Natural killer cell treated with Interleukin-12 subunit alpha and Interleukin-12 subunit beta and Interleukin-15 and Interleukin-18, amount 100 ng/mL, for 72 hours (primary cell): ENCODE measurements around the gene PFKP. TPM values are rescaled to one million over a fixed set of nuclear protein-coding genes. Genes with fewer than 3 reads are reported as not detected.
"Not testable (repeated sequence)": the region's sequence is repeated elsewhere in the genome, so short reads cannot be mapped to it uniquely, and the experiment has no call there.

Source experiments
- ATAC-seq, 2 donors: fragments of 150-1000 bp; cut with Tn5 transposase in 1 of 2; sonication (Bioruptor Pico), chemical (Tn5 transposase) in 1 of 2; 2 replicates each; pipeline ENCODE4 v1.10.0; 2021
- DNase-seq: peaks from one replicate; pipeline ENCODE4 v3.0.0; 2022; ENCODE audit warnings: low spot score
- H3K27ac Mint-ChIP-seq, 2 donors: 1 replicate in 1 of 2; 2 replicates in 1 of 2; pipeline ENCODE4 v1.8.0; 2022; ENCODE audit warnings: mixed read lengths in 2 of 2, mild to moderate bottlenecking in 1 of 2, moderate library complexity in 1 of 2
- H3K27me3 Mint-ChIP-seq, 2 donors: 1 replicate in 1 of 2; 2 replicates in 1 of 2; pipeline ENCODE4 v1.8.0; 2022; ENCODE audit warnings: mixed read lengths in 2 of 2
- H3K36me3 Mint-ChIP-seq: one replicate; pipeline ENCODE4 v1.8.0; 2022; ENCODE audit warnings: mixed read lengths
- H3K4me1 Mint-ChIP-seq, 2 donors: 1 replicate in 1 of 2; 2 replicates in 1 of 2; pipeline ENCODE4 v1.8.0; 2022; ENCODE audit warnings: low read depth in 2 of 2, mixed read lengths in 2 of 2, mild to moderate bottlenecking in 1 of 2
- H3K4me3 Mint-ChIP-seq: one replicate; pipeline ENCODE4 v1.8.0; 2022; ENCODE audit warnings: mixed read lengths
- H3K9me3 Mint-ChIP-seq: 2 replicates; pipeline ENCODE4 v1.8.0; 2022; ENCODE audit warnings: mixed read lengths
- total RNA-seq, 2 donors: library from RNA; stranded (reverse); gene quantifications; one replicate each; pipeline ENCODE4 v1.2.3, GENCODE V29; 2022

Gene PFKP
- total RNA-seq, 2 donors from 2014 or later, result 199 to 239 TPM

GRCh38 chr10:3054183-3054850 is 13.0 kb upstream of the PFKP start:
- Mint-ChIP-seq H3K27ac (no peak overlapping the region), H3K27me3 (peaks cover 26 to 27% of the 10 kb centered on the region in 2 donors), H3K4me3 (no peak overlapping the region), H3K36me3 (no peaks in the 10 kb centered on the region), H3K4me1 (peaks cover 16 to 22% of the 10 kb centered on the region in 2 donors), H3K9me3 (no peaks in the 10 kb centered on the region)
- ATAC-seq (no peak), DNase-seq (no peak)

DNA sequence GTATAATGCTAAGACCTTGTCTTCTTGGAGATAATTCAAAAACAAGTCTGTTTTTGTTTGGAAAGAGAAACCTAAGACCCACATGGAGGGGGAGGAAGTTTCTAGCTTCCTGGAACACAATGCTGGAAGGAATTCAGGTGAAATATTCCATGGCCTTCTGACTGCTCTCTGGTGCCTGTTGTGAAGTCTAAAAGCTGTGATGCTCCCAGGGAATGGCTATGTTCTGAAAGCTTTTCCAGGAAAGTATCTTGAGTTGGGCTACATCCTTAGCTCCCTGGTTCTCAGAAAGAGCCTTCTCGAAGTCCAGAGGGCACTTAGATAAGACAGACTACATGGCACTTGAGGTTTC is 12.5 kb upstream of the PFKP start:
- no peak overlapping the region for H3K4me3 Mint-ChIP-seq
- no peaks in the 10 kb centered on the region for H3K9me3 Mint-ChIP-seq
- no peak for ATAC-seq
- H3K27ac Mint-ChIP-seq, result no peak overlapping the region
- peaks cover 24 to 26% of the 10 kb centered on the region in 2 donors for H3K27me3 Mint-ChIP-seq
- H3K36me3 Mint-ChIP-seq, result no peaks in the 10 kb centered on the region
- H3K4me1 Mint-ChIP-seq, result peaks cover 16 to 22% of the 10 kb centered on the region in 2 donors
- DNase-seq, result no peak

- Mint-ChIP-seq H3K9me3 (no peaks in the 10 kb centered on the region), H3K4me3 (no peak overlapping the region), H3K27ac (no peak overlapping the region), H3K4me1 (peaks cover 16 to 22% of the 10 kb centered on the region in 2 donors), H3K27me3 (peaks cover 19% of the 10 kb centered on the region in 2 donors), H3K36me3 (no peaks in the 10 kb centered on the region)
- no peak for DNase-seq
- peak in 1 of 2 donors; percentile 19 for ATAC-seq
Measured at GRCh38 chr10:3056280-3057037, 10.9 kb upstream of the PFKP start.

GRCh38 chr10:3057946-3058345 is 9.4 kb upstream of the PFKP start:
- H3K4me1 Mint-ChIP-seq, result peaks cover 16 to 22% of the 10 kb centered on the region in 2 donors
- H3K27ac Mint-ChIP-seq, result peak overlapping the region in 1 of 2 donors; percentile 12
- H3K27me3 Mint-ChIP-seq, result peaks cover 15 to 19% of the 10 kb centered on the region in 2 donors
- no peak overlapping the region for H3K4me3 Mint-ChIP-seq
- no peaks in the 10 kb centered on the region for H3K36me3 Mint-ChIP-seq
- peak; percentile 52 to 67 for ATAC-seq
- H3K9me3 Mint-ChIP-seq, result no peaks in the 10 kb centered on the region
- DNase-seq, result no peak

DNA sequence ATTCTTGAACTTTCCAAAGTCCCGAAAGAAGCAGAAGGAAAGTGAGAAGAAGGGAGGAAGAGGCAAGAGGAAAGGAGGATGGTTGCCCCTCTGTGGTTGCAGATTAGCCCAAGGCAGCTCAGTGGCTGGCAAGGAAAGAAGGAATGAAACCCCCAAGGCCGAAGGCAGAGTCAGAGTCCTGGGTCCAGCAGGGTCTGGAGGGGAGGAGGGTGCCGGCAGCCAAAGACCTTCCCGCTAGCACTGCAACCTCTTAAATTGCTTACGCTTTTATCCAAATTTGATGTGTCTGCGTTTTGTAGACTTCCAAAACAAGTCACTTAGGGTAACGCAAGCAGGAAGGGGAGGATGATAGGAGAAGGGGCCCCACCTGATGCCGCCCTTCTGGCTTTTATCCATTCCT is 7.4 kb upstream of the PFKP start:
- Mint-ChIP-seq H3K9me3 (no peaks in the 10 kb centered on the region), H3K4me3 (no peak overlapping the region), H3K4me1 (peaks cover 16 to 22% of the 10 kb centered on the region in 2 donors), H3K36me3 (no peaks in the 10 kb centered on the region), H3K27ac (no peak overlapping the region), H3K27me3 (peaks cover 8 to 11% of the 10 kb centered on the region in 2 donors)
- DNase-seq (no peak), ATAC-seq (no peak)

- Mint-ChIP-seq H3K27me3 (peaks cover 8 to 11% of the 10 kb centered on the region in 2 donors), H3K36me3 (no peaks in the 10 kb centered on the region), H3K27ac (no peak overlapping the region), H3K4me1 (peaks cover 16 to 22% of the 10 kb centered on the region in 2 donors), H3K9me3 (no peaks in the 10 kb centered on the region), H3K4me3 (no peak overlapping the region)
- ATAC-seq (no peak), DNase-seq (no peak)
Measured at GRCh38 chr10:3060481-3060889, 6.9 kb upstream of the PFKP start.

- not testable (repeated sequence) for H3K9me3 Mint-ChIP-seq, H3K4me3 Mint-ChIP-seq, H3K36me3 Mint-ChIP-seq, DNase-seq, ATAC-seq, H3K27me3 Mint-ChIP-seq, H3K27ac Mint-ChIP-seq
- H3K4me1 Mint-ChIP-seq, result peaks cover 12 to 17% of the 10 kb centered on the region in 2 donors
Measured at GRCh38 chr10:3061323-3061898, 5.9 kb upstream of the PFKP start.

DNA sequence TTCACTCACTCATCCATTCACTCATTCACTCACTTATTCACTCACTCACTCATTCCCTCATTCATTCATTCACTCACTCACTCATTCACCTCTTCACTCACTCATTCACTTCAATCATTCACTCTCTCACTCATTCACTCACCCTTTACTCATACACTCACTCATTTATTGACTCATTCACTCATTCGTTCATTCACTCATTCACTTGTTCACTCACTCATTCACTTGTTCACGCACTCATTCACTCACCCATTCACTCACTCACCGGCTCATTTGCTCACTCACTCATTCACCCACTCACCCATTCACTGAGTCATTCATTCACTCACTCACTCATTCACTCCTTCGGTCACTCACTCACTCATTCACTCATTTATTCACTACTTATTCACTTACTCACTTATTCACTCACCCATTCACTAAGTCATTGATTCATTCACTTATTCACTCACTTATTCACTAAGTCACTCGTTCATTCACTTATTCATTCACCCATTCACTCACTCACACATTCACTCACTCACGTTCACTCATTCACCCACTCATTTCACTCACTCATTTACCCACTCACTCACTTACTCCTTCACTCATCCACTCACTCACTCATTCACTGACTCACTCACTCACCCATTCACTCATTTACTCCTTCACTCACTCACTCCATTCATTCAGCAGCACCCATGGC is 4.7 kb upstream of the PFKP start:
- peaks cover 0 to 2% of the 10 kb centered on the region in 2 donors for H3K27me3 Mint-ChIP-seq
- no peak overlapping the region for H3K4me3 Mint-ChIP-seq
- H3K27ac Mint-ChIP-seq, result no peak overlapping the region
- ATAC-seq, result no peak
- peaks cover 7 to 11% of the 10 kb centered on the region in 2 donors for H3K4me1 Mint-ChIP-seq
- H3K9me3 Mint-ChIP-seq, result no peaks in the 10 kb centered on the region
- no peak for DNase-seq
- no peaks in the 10 kb centered on the region for H3K36me3 Mint-ChIP-seq

GRCh38 chr10:3064423-3064822 is 2.9 kb upstream of the PFKP start:
- no peak overlapping the region for H3K27ac Mint-ChIP-seq
- H3K4me1 Mint-ChIP-seq, result peaks cover 4 to 5% of the 10 kb centered on the region in 2 donors
- no peak for ATAC-seq
- no peak for DNase-seq
- H3K27me3 Mint-ChIP-seq, result peaks cover 0 to 2% of the 10 kb centered on the region in 2 donors
- no peak overlapping the region for H3K4me3 Mint-ChIP-seq
- H3K9me3 Mint-ChIP-seq, result no peaks in the 10 kb centered on the region
- peaks cover 2% of the 10 kb centered on the region for H3K36me3 Mint-ChIP-seq

- Mint-ChIP-seq H3K9me3 (no peaks in the 10 kb centered on the region), H3K27me3 (peaks cover 0 to 2% of the 10 kb centered on the region in 2 donors), H3K36me3 (peaks cover 12% of the 10 kb centered on the region), H3K4me3 (no peak overlapping the region), H3K4me1 (peaks cover 16% of the 10 kb centered on the region in 2 donors), H3K27ac (no peak overlapping the region)
- ATAC-seq, result no peak
- DNase-seq, result no peak
Measured at GRCh38 chr10:3065622-3066021, 1.7 kb upstream of the PFKP start.

GRCh38 chr10:3066317-3067117 is 831 bp upstream of the PFKP start:
- no peak for ATAC-seq

GRCh38 chr10:3067859-3068179 is 471 bp downstream of the PFKP start:
- Mint-ChIP-seq H3K36me3 (peaks cover 23% of the 10 kb centered on the region), H3K4me3 (peak overlapping the region; percentile 93), H3K9me3 (no peaks in the 10 kb centered on the region), H3K27ac (peak overlapping the region; percentile 76 to 81), H3K27me3 (peaks cover 0 to 2% of the 10 kb centered on the region in 2 donors), H3K4me1 (peaks cover 26 to 35% of the 10 kb centered on the region in 2 donors)
- DNase-seq (no peak), ATAC-seq (peak in 1 of 2 donors; percentile 5)

More at GRCh38 chr10:3066317-3067117, 831 bp upstream of the PFKP start:
- Mint-ChIP-seq H3K36me3 (peaks cover 17% of the 10 kb centered on the region), H3K4me1 (peaks cover 20 to 22% of the 10 kb centered on the region in 2 donors), H3K9me3 (no peaks in the 10 kb centered on the region), H3K4me3 (peak overlapping the region; percentile 93), H3K27ac (no peak overlapping the region), H3K27me3 (peaks cover 0 to 2% of the 10 kb centered on the region in 2 donors)
- DNase-seq, result no peak
